Thyroid gland (tissue), 4 donors: ENCODE measurements around the gene UPK1A.

Experiments used
- POLR2A ChIP-seq, 2 donors: fragments of 450-650 bp; IDR thresholded peaks; one replicate each; pipeline ENCODE4 v1.6.1; 2017; ENCODE audit warnings: antibody characterized with exemption in 2 of 2, mild to moderate bottlenecking in 2 of 2, moderate library complexity in 1 of 2
- TF ChIP-seq, protein P1 (sequence below), 6 experiments: fragments of 200-600 bp in 3 of 6; fragments of 450-650 bp in 3 of 6; sonication (generic) in 3 of 6; IDR thresholded peaks; one replicate each; pipeline ENCODE4 v1.5.1; 2016 to 2019; ENCODE audit warnings: antibody characterized with exemption in 6 of 6, mild to moderate bottlenecking in 2 of 6, inconsistent platforms in 1 of 6, moderate library complexity in 1 of 6

DNA sequence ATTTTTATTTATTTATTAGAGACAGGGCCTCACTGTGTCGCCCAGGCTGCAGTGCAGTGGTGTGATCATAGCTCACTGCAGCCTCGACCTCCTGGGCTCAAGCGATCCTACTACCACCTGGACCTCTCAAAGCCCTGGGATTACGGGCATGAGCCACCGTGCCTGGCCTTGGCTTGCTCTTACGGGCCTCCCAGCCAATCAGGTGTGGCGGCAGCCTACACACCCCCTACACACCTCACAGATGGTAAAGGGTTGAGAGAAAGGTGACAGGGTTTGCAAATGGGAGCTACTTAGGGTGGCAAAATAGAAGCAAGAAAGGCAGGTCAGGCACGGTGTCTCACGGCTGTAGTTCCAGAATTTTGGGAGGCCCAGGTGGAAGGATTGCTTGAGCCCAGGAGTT is 37.0 kb downstream of the UPK1A start:
- TF ChIP-seq, protein P1, sequence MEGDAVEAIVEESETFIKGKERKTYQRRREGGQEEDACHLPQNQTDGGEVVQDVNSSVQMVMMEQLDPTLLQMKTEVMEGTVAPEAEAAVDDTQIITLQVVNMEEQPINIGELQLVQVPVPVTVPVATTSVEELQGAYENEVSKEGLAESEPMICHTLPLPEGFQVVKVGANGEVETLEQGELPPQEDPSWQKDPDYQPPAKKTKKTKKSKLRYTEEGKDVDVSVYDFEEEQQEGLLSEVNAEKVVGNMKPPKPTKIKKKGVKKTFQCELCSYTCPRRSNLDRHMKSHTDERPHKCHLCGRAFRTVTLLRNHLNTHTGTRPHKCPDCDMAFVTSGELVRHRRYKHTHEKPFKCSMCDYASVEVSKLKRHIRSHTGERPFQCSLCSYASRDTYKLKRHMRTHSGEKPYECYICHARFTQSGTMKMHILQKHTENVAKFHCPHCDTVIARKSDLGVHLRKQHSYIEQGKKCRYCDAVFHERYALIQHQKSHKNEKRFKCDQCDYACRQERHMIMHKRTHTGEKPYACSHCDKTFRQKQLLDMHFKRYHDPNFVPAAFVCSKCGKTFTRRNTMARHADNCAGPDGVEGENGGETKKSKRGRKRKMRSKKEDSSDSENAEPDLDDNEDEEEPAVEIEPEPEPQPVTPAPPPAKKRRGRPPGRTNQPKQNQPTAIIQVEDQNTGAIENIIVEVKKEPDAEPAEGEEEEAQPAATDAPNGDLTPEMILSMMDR (IDR thresholded peaks at IDR 0.05), result no peak
- no peak for TF ChIP-seq POLR2A (IDR thresholded peaks at IDR 0.05)
